DND-41 (cell line): ENCODE data around the gene MTFMT.

ENCODE experiments used
- CTCF ChIP-seq: IDR thresholded peaks from 2 replicates; pipeline ENCODE4 v1.5.1; 2012; ENCODE audit warnings: borderline replicate concordance, low read length, moderate library complexity, mild to moderate bottlenecking; ENCODE audit not compliant: poor library complexity, severe bottlenecking; ENCODE audit errors: extremely low read depth
- EZH2 ChIP-seq: IDR thresholded peaks from 3 replicates; pipeline ENCODE4 v1.6.1; 2012; ENCODE audit warnings: borderline replicate concordance, low read depth, mild to moderate bottlenecking, moderate library complexity, low read length, inconsistent platforms; ENCODE audit not compliant: severe bottlenecking

- TF ChIP-seq CTCF (no peak), EZH2 (no peak)
Observed at GRCh38 chr15:64951777-64952418, 77.5 kb downstream of the MTFMT start.
